ENCODE measurements around the gene COL5A1.

DNA sequence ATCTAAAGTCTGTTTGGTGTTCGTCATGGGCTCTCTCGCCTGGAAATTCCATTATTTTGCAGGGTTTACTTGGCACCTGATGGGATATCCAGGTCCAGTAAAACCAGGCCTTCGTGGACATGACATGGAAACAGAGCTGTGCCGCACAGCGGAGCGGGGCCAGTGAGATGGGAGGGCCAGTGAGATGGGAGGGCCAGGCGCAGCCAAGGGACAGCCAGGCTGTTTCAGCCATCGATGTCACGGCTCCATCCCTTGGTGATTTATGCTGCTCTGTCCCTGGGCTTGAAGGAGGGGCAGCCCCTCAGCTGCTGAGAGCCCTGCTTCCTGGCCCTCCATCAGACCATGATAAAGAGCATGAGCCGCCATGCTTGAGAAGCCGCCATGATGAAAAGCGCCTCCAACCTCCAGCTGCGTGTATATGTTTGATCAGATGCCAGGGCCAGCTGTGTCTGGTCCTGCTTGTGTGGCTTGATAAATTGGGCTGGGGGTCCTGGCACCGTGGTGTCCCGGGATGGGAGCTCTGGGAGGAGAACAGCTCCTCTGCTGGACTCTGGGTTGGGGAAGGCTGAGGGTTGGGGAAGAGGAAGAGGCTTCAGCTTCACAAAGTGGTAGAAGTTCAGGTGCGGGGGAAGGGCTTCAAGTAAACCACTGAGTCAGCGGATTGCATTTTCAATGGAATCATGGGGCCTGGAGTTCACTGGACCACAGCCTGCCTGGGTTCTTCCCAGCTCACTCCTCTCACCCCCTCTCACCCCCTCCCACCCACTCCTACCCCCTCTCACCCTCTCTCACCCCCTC lies 6.1 kb upstream of the COL5A1 start:
- TF ChIP-seq ARNTL (CRISPR knock-in tag; IDR thresholded peaks at IDR 0.05; ENCODE audit: borderline replicate concordance, low read depth) (no peak), PPARA (CRISPR knock-in tag; IDR thresholded peaks at IDR 0.05; ENCODE audit: borderline replicate concordance) (no peak), ZFP3 (CRISPR knock-in tag; IDR thresholded peaks at IDR 0.05) (no peak), BACH2 (CRISPR knock-in tag; IDR thresholded peaks at IDR 0.05; ENCODE audit: borderline replicate concordance) (no peak), ESRRG (CRISPR knock-in tag; IDR thresholded peaks at IDR 0.05) (no peak), ISL1 (CRISPR knock-in tag; IDR thresholded peaks at IDR 0.05) (no peak), GLIS3 (CRISPR knock-in tag; IDR thresholded peaks at IDR 0.05) (no peak)
- TF ChIP-seq, protein P1, sequence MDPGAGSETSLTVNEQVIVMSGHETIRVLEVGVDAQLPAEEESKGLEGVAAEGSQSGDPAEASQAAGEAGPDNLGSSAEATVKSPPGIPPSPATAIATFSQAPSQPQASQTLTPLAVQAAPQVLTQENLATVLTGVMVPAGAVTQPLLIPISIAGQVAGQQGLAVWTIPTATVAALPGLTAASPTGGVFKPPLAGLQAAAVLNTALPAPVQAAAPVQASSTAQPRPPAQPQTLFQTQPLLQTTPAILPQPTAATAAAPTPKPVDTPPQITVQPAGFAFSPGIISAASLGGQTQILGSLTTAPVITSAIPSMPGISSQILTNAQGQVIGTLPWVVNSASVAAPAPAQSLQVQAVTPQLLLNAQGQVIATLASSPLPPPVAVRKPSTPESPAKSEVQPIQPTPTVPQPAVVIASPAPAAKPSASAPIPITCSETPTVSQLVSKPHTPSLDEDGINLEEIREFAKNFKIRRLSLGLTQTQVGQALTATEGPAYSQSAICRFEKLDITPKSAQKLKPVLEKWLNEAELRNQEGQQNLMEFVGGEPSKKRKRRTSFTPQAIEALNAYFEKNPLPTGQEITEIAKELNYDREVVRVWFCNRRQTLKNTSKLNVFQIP (CRISPR knock-in tag; IDR thresholded peaks at IDR 0.05; ENCODE audit: borderline replicate concordance, low read depth): no peak
- TF ChIP-seq, protein P2, sequence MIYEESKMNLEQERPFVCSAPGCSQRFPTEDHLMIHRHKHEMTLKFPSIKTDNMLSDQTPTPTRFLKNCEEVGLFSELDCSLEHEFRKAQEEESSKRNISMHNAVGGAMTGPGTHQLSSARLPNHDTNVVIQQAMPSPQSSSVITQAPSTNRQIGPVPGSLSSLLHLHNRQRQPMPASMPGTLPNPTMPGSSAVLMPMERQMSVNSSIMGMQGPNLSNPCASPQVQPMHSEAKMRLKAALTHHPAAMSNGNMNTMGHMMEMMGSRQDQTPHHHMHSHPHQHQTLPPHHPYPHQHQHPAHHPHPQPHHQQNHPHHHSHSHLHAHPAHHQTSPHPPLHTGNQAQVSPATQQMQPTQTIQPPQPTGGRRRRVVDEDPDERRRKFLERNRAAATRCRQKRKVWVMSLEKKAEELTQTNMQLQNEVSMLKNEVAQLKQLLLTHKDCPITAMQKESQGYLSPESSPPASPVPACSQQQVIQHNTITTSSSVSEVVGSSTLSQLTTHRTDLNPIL (CRISPR knock-in tag; IDR thresholded peaks at IDR 0.05; ENCODE audit: low read depth): no peak
- TF ChIP-seq, protein P3, sequence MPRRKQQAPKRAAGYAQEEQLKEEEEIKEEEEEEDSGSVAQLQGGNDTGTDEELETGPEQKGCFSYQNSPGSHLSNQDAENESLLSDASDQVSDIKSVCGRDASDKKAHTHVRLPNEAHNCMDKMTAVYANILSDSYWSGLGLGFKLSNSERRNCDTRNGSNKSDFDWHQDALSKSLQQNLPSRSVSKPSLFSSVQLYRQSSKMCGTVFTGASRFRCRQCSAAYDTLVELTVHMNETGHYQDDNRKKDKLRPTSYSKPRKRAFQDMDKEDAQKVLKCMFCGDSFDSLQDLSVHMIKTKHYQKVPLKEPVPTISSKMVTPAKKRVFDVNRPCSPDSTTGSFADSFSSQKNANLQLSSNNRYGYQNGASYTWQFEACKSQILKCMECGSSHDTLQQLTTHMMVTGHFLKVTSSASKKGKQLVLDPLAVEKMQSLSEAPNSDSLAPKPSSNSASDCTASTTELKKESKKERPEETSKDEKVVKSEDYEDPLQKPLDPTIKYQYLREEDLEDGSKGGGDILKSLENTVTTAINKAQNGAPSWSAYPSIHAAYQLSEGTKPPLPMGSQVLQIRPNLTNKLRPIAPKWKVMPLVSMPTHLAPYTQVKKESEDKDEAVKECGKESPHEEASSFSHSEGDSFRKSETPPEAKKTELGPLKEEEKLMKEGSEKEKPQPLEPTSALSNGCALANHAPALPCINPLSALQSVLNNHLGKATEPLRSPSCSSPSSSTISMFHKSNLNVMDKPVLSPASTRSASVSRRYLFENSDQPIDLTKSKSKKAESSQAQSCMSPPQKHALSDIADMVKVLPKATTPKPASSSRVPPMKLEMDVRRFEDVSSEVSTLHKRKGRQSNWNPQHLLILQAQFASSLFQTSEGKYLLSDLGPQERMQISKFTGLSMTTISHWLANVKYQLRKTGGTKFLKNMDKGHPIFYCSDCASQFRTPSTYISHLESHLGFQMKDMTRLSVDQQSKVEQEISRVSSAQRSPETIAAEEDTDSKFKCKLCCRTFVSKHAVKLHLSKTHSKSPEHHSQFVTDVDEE (CRISPR knock-in tag; IDR thresholded peaks at IDR 0.05): no peak
- TF ChIP-seq, protein P4, sequence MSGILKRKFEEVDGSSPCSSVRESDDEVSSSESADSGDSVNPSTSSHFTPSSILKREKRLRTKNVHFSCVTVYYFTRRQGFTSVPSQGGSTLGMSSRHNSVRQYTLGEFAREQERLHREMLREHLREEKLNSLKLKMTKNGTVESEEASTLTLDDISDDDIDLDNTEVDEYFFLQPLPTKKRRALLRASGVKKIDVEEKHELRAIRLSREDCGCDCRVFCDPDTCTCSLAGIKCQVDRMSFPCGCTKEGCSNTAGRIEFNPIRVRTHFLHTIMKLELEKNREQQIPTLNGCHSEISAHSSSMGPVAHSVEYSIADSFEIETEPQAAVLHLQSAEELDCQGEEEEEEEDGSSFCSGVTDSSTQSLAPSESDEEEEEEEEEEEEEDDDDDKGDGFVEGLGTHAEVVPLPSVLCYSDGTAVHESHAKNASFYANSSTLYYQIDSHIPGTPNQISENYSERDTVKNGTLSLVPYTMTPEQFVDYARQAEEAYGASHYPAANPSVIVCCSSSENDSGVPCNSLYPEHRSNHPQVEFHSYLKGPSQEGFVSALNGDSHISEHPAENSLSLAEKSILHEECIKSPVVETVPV (CRISPR knock-in tag; IDR thresholded peaks at IDR 0.05): no peak

All from SK-N-SH treated with all-trans-retinoic acid at 6 μM for 48 hours (cell line).